WTC11 (cell line): ENCODE measurements around the gene KRT32. TPM values are rescaled to one million over a fixed set of nuclear protein-coding genes. Genes with fewer than 3 reads are reported as not detected.

Experiments
- ATAC-seq: fragments of 200-7000 bp; cut with Tn5 transposase; 2 replicates; pipeline ENCODE4 v1.10.0; 2021; ENCODE audit warnings: mild to moderate bottlenecking, moderate library complexity
- CTCF ChIA-PET: fragments of 300-600 bp; sonication (Branson Sonifier 250); formaldehyde crosslinking; loops from one replicate; lab custom pipeline; 2021; ENCODE audit warnings: antibody characterized with exemption; lab: Charles Lee
- POLR2A ChIA-PET: fragments of 350-600 bp; sonication (Branson Sonifier 250); formaldehyde crosslinking; loops from one replicate; lab custom pipeline; 2021; ENCODE audit warnings: antibody characterized with exemption; lab: Charles Lee
- DNase-seq: peaks from one replicate; pipeline ENCODE4 v3.0.0; 2021; ENCODE audit warnings: low spot score
- H3K27ac Mint-ChIP-seq: 2 replicates; pipeline ENCODE4 v1.8.0; 2021; ENCODE audit warnings: mixed read lengths
- H3K27me3 Mint-ChIP-seq: 2 replicates; pipeline ENCODE4 v1.8.0; 2021; ENCODE audit warnings: low read depth, mild to moderate bottlenecking, moderate library complexity, mixed read lengths
- H3K36me3 Mint-ChIP-seq: 2 replicates; pipeline ENCODE4 v1.8.0; 2021; ENCODE audit warnings: mixed read lengths
- H3K4me1 Mint-ChIP-seq: 2 replicates; pipeline ENCODE4 v1.8.0; 2022; ENCODE audit warnings: mixed read lengths
- H3K4me3 Mint-ChIP-seq: 2 replicates; pipeline ENCODE4 v1.8.0; 2021; ENCODE audit warnings: mild to moderate bottlenecking, moderate library complexity, mixed read lengths
- H3K9me3 Mint-ChIP-seq: 2 replicates; pipeline ENCODE4 v1.8.0; 2021; ENCODE audit warnings: mixed read lengths
- AFF4 ChIP-seq: sonication (generic); formaldehyde crosslinking; IDR thresholded peaks from 2 replicates; pipeline ENCODE4 v1.8.1; 2023; ENCODE audit warnings: mild to moderate bottlenecking, missing genetic modification reagents, borderline replicate concordance
- ARID4B ChIP-seq: sonication (generic); formaldehyde crosslinking; IDR thresholded peaks from 2 replicates; pipeline ENCODE4 v1.8.0; 2023; ENCODE audit warnings: missing genetic modification reagents, mild to moderate bottlenecking, borderline replicate concordance
- CBFB ChIP-seq: sonication (generic); formaldehyde crosslinking; IDR thresholded peaks from 2 replicates; pipeline ENCODE4 v1.8.1; 2022; ENCODE audit warnings: mild to moderate bottlenecking, low read depth, missing genetic modification reagents
- E2F1 ChIP-seq: sonication (generic); formaldehyde crosslinking; IDR thresholded peaks from 2 replicates; pipeline ENCODE4 v1.8.0; 2022; ENCODE audit warnings: mild to moderate bottlenecking, missing genetic modification reagents
- ELF4 ChIP-seq: sonication (generic); formaldehyde crosslinking; IDR thresholded peaks from 2 replicates; pipeline ENCODE4 v1.8.1; 2022; ENCODE audit warnings: low read depth, mild to moderate bottlenecking, moderate library complexity, missing genetic modification reagents
- ETV6 ChIP-seq: sonication (generic); formaldehyde crosslinking; IDR thresholded peaks from 2 replicates; pipeline ENCODE4 v1.8.1; 2022; ENCODE audit warnings: mild to moderate bottlenecking, missing genetic modification reagents
- FOXP4 ChIP-seq: sonication (generic); formaldehyde crosslinking; IDR thresholded peaks from 2 replicates; pipeline ENCODE4 v1.8.0; 2022; ENCODE audit warnings: mild to moderate bottlenecking, missing genetic modification reagents
- JAZF1 ChIP-seq: fragments of 250-450 bp; sonication (Bioruptor Pico); IDR thresholded peaks from 2 replicates; pipeline ENCODE4 v1.9.0; 2021; ENCODE audit warnings: moderate library complexity, mild to moderate bottlenecking, inconsistent platforms
- MXD4 ChIP-seq: fragments of 250-450 bp; sonication (Bioruptor Pico); IDR thresholded peaks from 2 replicates; pipeline ENCODE4 v1.8.0; 2021; ENCODE audit warnings: mild to moderate bottlenecking, moderate library complexity, borderline replicate concordance
- NFYB ChIP-seq: sonication (generic); formaldehyde crosslinking; conservative IDR thresholded peaks from 2 replicates; pipeline ENCODE4 v1.8.0; 2022; ENCODE audit warnings: low read depth, missing genetic modification reagents
- NR2C2 ChIP-seq: sonication (generic); formaldehyde crosslinking; IDR thresholded peaks from 2 replicates; pipeline ENCODE4 v1.8.0; 2022; ENCODE audit warnings: mild to moderate bottlenecking, missing genetic modification reagents
- PRDM15 ChIP-seq: sonication (generic); formaldehyde crosslinking; IDR thresholded peaks from 2 replicates; pipeline ENCODE4 v1.8.0; 2022; ENCODE audit warnings: missing genetic modification reagents
- TEAD1 ChIP-seq: sonication (generic); formaldehyde crosslinking; IDR thresholded peaks from 2 replicates; pipeline ENCODE4 v1.8.0; 2022; ENCODE audit warnings: mild to moderate bottlenecking, missing genetic modification reagents
- TEAD4 ChIP-seq: sonication (generic); formaldehyde crosslinking; IDR thresholded peaks from 2 replicates; pipeline ENCODE4 v1.8.0; 2022; ENCODE audit warnings: mild to moderate bottlenecking, missing genetic modification reagents
- TP53 ChIP-seq: sonication (generic); formaldehyde crosslinking; IDR thresholded peaks from 2 replicates; pipeline ENCODE4 v1.8.1; 2023; ENCODE audit warnings: mild to moderate bottlenecking, missing genetic modification reagents
- ZMAT4 ChIP-seq: fragments of 250-450 bp; sonication (Bioruptor Pico); IDR thresholded peaks from 2 replicates; pipeline ENCODE4 v1.9.0; 2021; ENCODE audit warnings: mild to moderate bottlenecking
- ZNF138 ChIP-seq: sonication (generic); formaldehyde crosslinking; conservative IDR thresholded peaks from 2 replicates; pipeline ENCODE4 v1.8.1; 2022; ENCODE audit warnings: mild to moderate bottlenecking, moderate library complexity, missing genetic modification reagents
- total RNA-seq: library from RNA; stranded (reverse); gene quantifications from 3 replicates; pipeline ENCODE4 v1.2.3, GENCODE V29; 2021
- TF ChIP-seq, protein P1 (sequence below): fragments of 250-450 bp; sonication (Bioruptor Pico); IDR thresholded peaks from 2 replicates; pipeline ENCODE4 v1.9.0; 2021; ENCODE audit warnings: moderate library complexity, mild to moderate bottlenecking, inconsistent platforms, borderline replicate concordance
- TF ChIP-seq, protein P2 (sequence below): fragments of 200-600 bp; IDR thresholded peaks from 2 replicates; pipeline ENCODE4 v1.8.0; 2022; ENCODE audit warnings: antibody characterized with exemption

Gene KRT32
- total RNA-seq, 1 experiment from 2014 or later, result not detected

DNA sequence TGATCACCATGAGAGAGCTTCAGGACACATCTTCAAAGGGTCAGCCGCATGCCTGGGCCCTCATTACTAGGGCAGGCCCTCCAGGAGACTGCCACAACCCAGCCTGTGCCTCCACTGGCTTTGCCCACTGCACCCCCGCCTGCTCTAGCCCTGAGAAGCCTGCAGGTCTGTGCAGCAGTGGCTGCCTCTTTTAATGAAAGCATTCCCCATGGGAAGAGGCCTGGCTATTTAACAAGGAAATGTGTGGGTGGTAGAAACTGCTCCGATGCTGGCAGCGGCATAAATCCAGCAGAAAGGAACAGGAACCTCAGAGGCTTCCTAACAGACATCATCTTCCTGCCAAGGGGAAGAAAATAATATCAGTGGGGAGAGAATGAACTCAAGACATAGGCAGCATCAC is 375 bp upstream of the KRT32 start:
- ATAC-seq, result no peak
- Mint-ChIP-seq H3K36me3 (no peaks in the 10 kb centered on the region), H3K27ac (no peak overlapping the region), H3K4me3 (no peak overlapping the region), H3K27me3 (peaks cover 5% of the 10 kb centered on the region), H3K4me1 (no peaks in the 10 kb centered on the region), H3K9me3 (peaks cover 25% of the 10 kb centered on the region)
- DNase-seq, result no peak
- ChIA-PET CTCF (interaction anchor here (1.1 to 1.3 kb wide), 2 partner anchors 82 to 196 kb away, joined by 5 to 8 read pairs; no protein-coding TSS in a partner anchor), POLR2A (no interaction called here)
- no peak for TF ChIP-seq NR2C2 (CRISPR knock-in tag)
- TF ChIP-seq FOXP4 (CRISPR knock-in tag), result no peak
- TF ChIP-seq E2F1 (CRISPR knock-in tag), result no peak
- no peak for TF ChIP-seq TEAD4 (CRISPR knock-in tag)
- TF ChIP-seq TP53, result no peak
- no peak for TF ChIP-seq MXD4
- TF ChIP-seq NFYB (CRISPR knock-in tag), result no peak
- TF ChIP-seq CBFB (CRISPR knock-in tag), result no peak
- TF ChIP-seq JAZF1 (CRISPR knock-in tag), result no peak
- no peak for TF ChIP-seq ZNF138 (CRISPR knock-in tag)
- TF ChIP-seq AFF4 (CRISPR knock-in tag), result no peak
- no peak for TF ChIP-seq ETV6
- TF ChIP-seq PRDM15 (CRISPR knock-in tag), result no peak
- TF ChIP-seq TEAD1, result no peak
- TF ChIP-seq, protein P1, sequence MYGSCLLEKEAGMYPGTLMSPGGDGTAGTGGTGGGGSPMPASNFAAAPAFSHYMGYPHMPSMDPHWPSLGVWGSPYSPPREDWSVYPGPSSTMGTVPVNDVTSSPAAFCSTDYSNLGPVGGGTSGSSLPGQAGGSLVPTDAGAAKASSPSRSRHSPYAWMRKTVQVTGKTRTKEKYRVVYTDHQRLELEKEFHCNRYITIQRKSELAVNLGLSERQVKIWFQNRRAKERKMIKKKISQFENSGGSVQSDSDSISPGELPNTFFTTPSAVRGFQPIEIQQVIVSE (CRISPR knock-in tag), result no peak
- no peak for TF ChIP-seq ARID4B (CRISPR knock-in tag)
- TF ChIP-seq ELF4 (CRISPR knock-in tag), result no peak
- TF ChIP-seq, protein P2, sequence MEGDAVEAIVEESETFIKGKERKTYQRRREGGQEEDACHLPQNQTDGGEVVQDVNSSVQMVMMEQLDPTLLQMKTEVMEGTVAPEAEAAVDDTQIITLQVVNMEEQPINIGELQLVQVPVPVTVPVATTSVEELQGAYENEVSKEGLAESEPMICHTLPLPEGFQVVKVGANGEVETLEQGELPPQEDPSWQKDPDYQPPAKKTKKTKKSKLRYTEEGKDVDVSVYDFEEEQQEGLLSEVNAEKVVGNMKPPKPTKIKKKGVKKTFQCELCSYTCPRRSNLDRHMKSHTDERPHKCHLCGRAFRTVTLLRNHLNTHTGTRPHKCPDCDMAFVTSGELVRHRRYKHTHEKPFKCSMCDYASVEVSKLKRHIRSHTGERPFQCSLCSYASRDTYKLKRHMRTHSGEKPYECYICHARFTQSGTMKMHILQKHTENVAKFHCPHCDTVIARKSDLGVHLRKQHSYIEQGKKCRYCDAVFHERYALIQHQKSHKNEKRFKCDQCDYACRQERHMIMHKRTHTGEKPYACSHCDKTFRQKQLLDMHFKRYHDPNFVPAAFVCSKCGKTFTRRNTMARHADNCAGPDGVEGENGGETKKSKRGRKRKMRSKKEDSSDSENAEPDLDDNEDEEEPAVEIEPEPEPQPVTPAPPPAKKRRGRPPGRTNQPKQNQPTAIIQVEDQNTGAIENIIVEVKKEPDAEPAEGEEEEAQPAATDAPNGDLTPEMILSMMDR, result no peak
- no peak for TF ChIP-seq ZMAT4 (CRISPR knock-in tag)
